ENCODE data around the gene CIAO2B.

The CIAO2B gene

DNA sequence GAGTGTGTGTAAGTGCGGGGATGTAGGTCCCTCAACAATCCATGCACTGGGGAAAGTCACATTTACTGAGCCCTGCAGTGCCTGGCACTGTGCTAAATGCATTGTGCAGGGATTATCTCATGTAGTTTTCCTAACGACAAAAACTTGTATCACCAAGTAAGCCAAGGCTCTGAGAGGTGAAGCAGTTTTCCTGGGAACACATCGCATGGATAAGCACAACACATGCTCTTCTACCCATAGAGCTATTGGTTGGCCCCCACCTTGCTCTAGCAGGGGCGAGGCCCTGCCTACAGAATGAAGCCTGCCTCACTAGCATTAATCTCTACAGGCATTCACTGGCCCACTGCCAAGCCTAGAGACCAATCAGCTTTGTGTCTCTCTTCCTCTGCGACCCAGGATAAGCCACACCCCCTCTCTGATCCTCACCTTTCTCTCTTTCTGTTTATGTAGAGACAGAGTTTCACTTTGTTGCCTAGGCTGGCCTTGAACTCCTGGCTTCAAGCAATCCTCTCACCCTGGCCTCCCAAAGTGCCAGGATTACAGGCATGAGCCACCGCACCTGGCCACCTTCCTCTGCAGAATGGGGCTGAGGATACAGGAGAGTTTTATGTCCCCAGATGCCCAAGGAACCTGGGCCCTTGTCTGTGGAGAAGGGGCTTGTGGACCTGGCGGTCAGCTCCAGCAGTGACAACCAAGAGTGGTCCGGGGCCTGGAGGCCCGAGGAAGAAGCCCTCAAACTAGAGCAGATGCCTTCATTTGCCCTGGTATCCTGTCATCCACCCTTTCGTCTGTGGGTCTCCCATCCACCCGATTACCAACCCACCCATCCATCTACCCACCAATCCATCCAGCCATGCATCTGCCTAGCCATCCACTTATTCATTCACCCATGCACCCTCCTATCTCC, 28.3 kb downstream of the CIAO2B start:
- ChIA-PET POLR2A (ENCODE audit: low non-redundant PET) (no interaction called here), CTCF (interaction anchor here (2.8 kb wide), 1 partner anchor 11 kb away, joined by 23 read pairs; no protein-coding TSS in a partner anchor)
- DNase-seq (ENCODE audit: low spot score): peak; percentile 64
- H3K27ac ChIP-seq: no peak overlapping the region
- no peak for TF ChIP-seq CTCF (conservative IDR thresholded peaks at IDR 0.05; ENCODE audit: low read depth)

- POLR2A ChIA-PET (ENCODE audit: low non-redundant PET): no interaction called here
- no peak for TF ChIP-seq CTCF (conservative IDR thresholded peaks at IDR 0.05; ENCODE audit: low read depth)
- CTCF ChIA-PET: interaction anchor here (2.8 kb wide), 1 partner anchor 10 kb away, joined by 23 read pairs; no protein-coding TSS in a partner anchor
These were observed 29.2 kb downstream of the CIAO2B start for GRCh38 chr16:66904846-66905632.

GRCh38 chr16:66904428-66904845, 29.8 kb downstream of the CIAO2B start:
- H3K27ac ChIP-seq: no peak overlapping the region
- CTCF ChIA-PET: interaction anchor here (2.8 kb wide), 1 partner anchor 9 kb away, joined by 23 read pairs; no protein-coding TSS in a partner anchor
- POLR2A ChIA-PET (ENCODE audit: low non-redundant PET): no interaction called here
- no peak for TF ChIP-seq CTCF (conservative IDR thresholded peaks at IDR 0.05; ENCODE audit: low read depth)
- no peak for DNase-seq (ENCODE audit: low spot score)

More at GRCh38 chr16:66904846-66905632, 29.2 kb downstream of the CIAO2B start:
- H3K27ac ChIP-seq: 0 out of 2 replicates have a peak overlapping the region, but pooled peaks have one; percentile 5
- no peak for DNase-seq (ENCODE audit: low spot score)

GRCh38 chr16:66903544-66904427, 30.4 kb downstream of the CIAO2B start:
- ChIA-PET POLR2A (ENCODE audit: low non-redundant PET) (no interaction called here), CTCF (interaction anchor here (2.8 kb wide), 1 partner anchor 9 kb away, joined by 23 read pairs; no protein-coding TSS in a partner anchor)
- H3K27ac ChIP-seq: no peak overlapping the region
- DNase-seq (ENCODE audit: low spot score): no peak
- no peak for TF ChIP-seq CTCF (conservative IDR thresholded peaks at IDR 0.05; ENCODE audit: low read depth)

DNA sequence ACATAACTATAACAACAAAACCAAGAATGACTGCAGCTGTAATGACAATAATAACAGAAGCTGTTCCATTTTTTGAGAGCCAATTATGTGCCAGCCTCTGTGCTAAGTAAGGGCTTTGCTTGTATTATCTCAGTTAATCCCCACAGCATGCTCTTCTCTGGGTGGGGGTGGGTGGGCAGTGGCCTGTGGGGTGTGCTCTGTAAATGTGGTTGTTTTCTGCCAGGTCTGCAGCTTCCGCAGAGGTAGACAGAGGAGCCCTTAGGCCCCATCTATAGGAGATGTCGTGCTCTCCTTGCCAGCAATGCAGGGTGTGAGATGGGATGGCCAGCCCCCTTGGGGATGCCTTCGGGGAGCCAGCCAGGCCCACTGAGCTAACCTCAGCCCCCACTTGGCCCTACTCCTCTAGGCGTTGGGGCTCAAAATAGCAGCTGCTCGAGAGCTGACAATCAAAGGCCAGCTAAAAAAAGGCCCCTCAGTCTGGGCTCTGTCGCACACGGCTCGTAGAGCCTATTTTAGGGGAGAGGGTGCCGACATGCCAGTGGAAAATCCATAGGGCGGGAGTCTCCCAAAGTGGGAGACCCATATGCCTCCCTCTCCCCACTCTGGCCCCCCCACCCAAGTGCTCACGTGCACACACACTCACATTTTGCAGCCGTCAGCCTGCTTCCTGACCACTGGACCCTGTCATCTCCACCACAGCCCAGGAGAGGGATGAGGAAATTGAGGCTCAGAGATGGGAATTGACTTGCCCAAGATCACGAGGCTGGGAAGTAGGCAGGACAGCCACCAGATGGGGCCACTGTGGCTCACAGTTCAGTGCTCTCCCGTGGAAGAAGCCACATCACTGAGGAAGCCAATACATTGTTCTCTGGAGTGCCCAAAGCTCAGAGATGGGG, 31.3 kb downstream of the CIAO2B start:
- no peak overlapping the region for H3K27ac ChIP-seq
- DNase-seq (ENCODE audit: low spot score): no peak
- TF ChIP-seq CTCF (conservative IDR thresholded peaks at IDR 0.05; ENCODE audit: low read depth): no peak
- ChIA-PET CTCF (interaction anchor here (2.8 kb wide), 1 partner anchor 8 kb away, joined by 23 read pairs; no protein-coding TSS in a partner anchor), POLR2A (ENCODE audit: low non-redundant PET) (no interaction called here)

Data from RWPE1 (cell line).